HCT116 (cell line): ENCODE measurements around the gene XRN2. TPM values are rescaled to one million over a fixed set of nuclear protein-coding genes. Genes with fewer than 3 reads are reported as not detected.

ENCODE experiments used
- ATAC-seq: fragments of 200-7000 bp; cut with Tn5 transposase; 2 replicates; pipeline ENCODE4 v1.9.1; 2020; ENCODE audit warnings: mild to moderate bottlenecking, moderate library complexity
- BruUV-seq: library from RNA; stranded (reverse); fragments of 400-500 nt; replicated peaks from 2 replicates; lab custom pipeline; 2021; lab: Mats Ljungman, UMichigan
- CTCF ChIA-PET: fragments of 300-600 bp; sonication (Branson Sonifier 250); formaldehyde crosslinking; loops from one replicate; lab custom pipeline; 2021; ENCODE audit warnings: antibody characterized with exemption; lab: Charles Lee
- POLR2A ChIA-PET: fragments of 300-600, 350-600 bp; sonication (Branson Sonifier 250); formaldehyde crosslinking; loops from one replicate; lab custom pipeline; 2021; ENCODE audit warnings: antibody characterized with exemption; lab: Charles Lee
- RAD21 ChIA-PET, 2 experiments: fragments of 300-600 bp; sonication (Branson Sonifier 250); formaldehyde crosslinking; loops; one replicate each; lab custom pipeline; 2023; ENCODE audit warnings: low total read pairs in 2 of 2; ENCODE audit not compliant: uncharacterized antibody in 2 of 2, unreplicated experiment in 2 of 2, low non-redundant PET in 1 of 2; lab: Charles Lee
- DNase-seq: peaks from one replicate; pipeline ENCODE4 v3.0.0-alpha.2; 2010; ENCODE audit warnings: low read depth, low spot score
- H2AFZ ChIP-seq: fragments of 200-600 bp; shearing (Covaris generic), sonication (generic); 2 replicates; pipeline ENCODE4 v1.6.1; 2017; ENCODE audit warnings: low read depth, mixed run types, mixed read lengths, antibody characterized with exemption, low read length; ENCODE audit not compliant: poor library complexity, severe bottlenecking
- H3K27ac ChIP-seq: 2 replicates; pipeline ENCODE4 v1.5.1; 2012; ENCODE audit warnings: low read depth, low read length
- H3K27me3 ChIP-seq: fragments of 200-600 bp; sonication (generic); 2 replicates; pipeline ENCODE4 v1.6.1; 2016; ENCODE audit warnings: mixed run types, low read length, mixed read lengths; ENCODE audit not compliant: insufficient read depth
- H3K36me3 ChIP-seq, 2 experiments: fragments of 200-500 bp in 1 of 2; fragments of 200-600 bp in 1 of 2; sonication (Bioruptor generic) in 1 of 2; sonication (generic) in 1 of 2; 2 replicates each; pipeline versions ENCODE4 v1.5.1 to v1.6.1; 2014 to 2016; ENCODE audit warnings: low read length in 2 of 2, inconsistent platforms in 1 of 2, mixed read lengths in 1 of 2, mixed run types in 1 of 2; ENCODE audit not compliant: insufficient read depth in 2 of 2, control insufficient read depth in 1 of 2
- H3K4me1 ChIP-seq, 2 experiments: fragments of 200-600 bp in 1 of 2; sonication (generic) in 1 of 2; 2 replicates each; pipeline versions ENCODE4 v1.5.1 to v1.6.1; 2012 to 2017; ENCODE audit warnings: low read length in 2 of 2, inconsistent platforms in 1 of 2, mild to moderate bottlenecking in 1 of 2, mixed read lengths in 1 of 2, mixed run types in 1 of 2, moderate library complexity in 1 of 2; ENCODE audit not compliant: insufficient read depth in 2 of 2, control insufficient read depth in 1 of 2
- H3K4me2 ChIP-seq: fragments of 200-600 bp; sonication (generic); 2 replicates; pipeline ENCODE4 v1.6.1; 2017; ENCODE audit warnings: mixed run types, low read length, mixed read lengths
- H3K4me3 ChIP-seq, 2 experiments: fragments of 200-600 bp in 1 of 2; sonication (generic) in 1 of 2; replicated peaks in 1 of 2; 2 replicates each; pipeline ENCODE4 v1.5.1; 2011 to 2016; ENCODE audit warnings: low read length in 2 of 2, control low read depth in 1 of 2, low read depth in 1 of 2, mild to moderate bottlenecking in 1 of 2, mixed read lengths in 1 of 2, mixed run types in 1 of 2
- H3K79me2 ChIP-seq: fragments of 200-600 bp; sonication (generic); 2 replicates; pipeline ENCODE4 v1.6.1; 2017; ENCODE audit warnings: mild to moderate bottlenecking, mixed run types, low read length, moderate library complexity, mixed read lengths; ENCODE audit not compliant: insufficient read depth
- H3K9ac ChIP-seq: fragments of 200-600 bp; sonication (generic); 2 replicates; pipeline ENCODE4 v1.6.1; 2016; ENCODE audit warnings: low read length, mixed read lengths
- H3K9me2 ChIP-seq: fragments of 200-600 bp; sonication (generic), shearing (Covaris generic); 2 replicates; pipeline ENCODE4 v1.6.1; 2017; ENCODE audit warnings: mixed run types, mild to moderate bottlenecking, moderate library complexity; ENCODE audit not compliant: insufficient read depth
- H3K9me3 ChIP-seq, 2 experiments: fragments of 200-500 bp in 1 of 2; fragments of 200-600 bp in 1 of 2; sonication (Bioruptor generic) in 1 of 2; sonication (generic) in 1 of 2; 2 replicates each; pipeline ENCODE4 v1.6.1; 2014 to 2017; ENCODE audit warnings: low read length in 2 of 2, mixed read lengths in 2 of 2, inconsistent platforms in 1 of 2, low read depth in 1 of 2, mild to moderate bottlenecking in 1 of 2, mixed run types in 1 of 2, moderate library complexity in 1 of 2; ENCODE audit not compliant: control insufficient read depth in 1 of 2, insufficient read depth in 1 of 2
- H4K20me1 ChIP-seq: fragments of 200-600 bp; sonication (generic), shearing (Covaris generic); 2 replicates; pipeline ENCODE4 v1.6.1; 2017; ENCODE audit warnings: mixed run types, mild to moderate bottlenecking, moderate library complexity; ENCODE audit not compliant: insufficient read depth
- CBX3 ChIP-seq: IDR thresholded peaks from 2 replicates; pipeline ENCODE4 v1.6.1; 2012; ENCODE audit warnings: low read depth
- CEBPB ChIP-seq: IDR thresholded peaks from 2 replicates; pipeline ENCODE4 v1.6.1; 2012; ENCODE audit warnings: low read depth
- EZH2 ChIP-seq: fragments of 200-600 bp; sonication (generic); IDR thresholded peaks from 2 replicates; pipeline ENCODE4 v1.6.1; 2017; ENCODE audit warnings: antibody characterized with exemption, mixed run types
- EZH2phosphoT487 ChIP-seq: fragments of 200-600 bp; IDR thresholded peaks from 2 replicates; pipeline ENCODE4 v1.6.1; 2018; ENCODE audit warnings: antibody characterized with exemption, borderline replicate concordance
- FOSL1 ChIP-seq: IDR thresholded peaks from 2 replicates; pipeline ENCODE4 v1.6.1; 2012; ENCODE audit warnings: low read depth
- JUND ChIP-seq: IDR thresholded peaks from 2 replicates; pipeline ENCODE4 v1.6.1; 2012
- MAX ChIP-seq: IDR thresholded peaks from 2 replicates; pipeline ENCODE4 v1.6.1; 2012
- POLR2AphosphoS5 ChIP-seq: IDR thresholded peaks from 2 replicates; pipeline ENCODE4 v1.6.1; 2011; ENCODE audit warnings: mild to moderate bottlenecking, low read depth, low read length, moderate library complexity
- SIN3A ChIP-seq: IDR thresholded peaks from 2 replicates; pipeline ENCODE4 v1.6.1; 2012; ENCODE audit warnings: low read depth
- TCF7L2 ChIP-seq: IDR thresholded peaks from 2 replicates; pipeline ENCODE4 v1.7.0; 2011; ENCODE audit warnings: borderline replicate concordance, inconsistent platforms; ENCODE audit not compliant: insufficient read depth, insufficient read length; ENCODE audit errors: extremely low read depth
- YY1 ChIP-seq: IDR thresholded peaks from 2 replicates; pipeline ENCODE4 v1.6.1; 2011; ENCODE audit warnings: low read length, low read depth, moderate library complexity, mild to moderate bottlenecking; ENCODE audit not compliant: insufficient replicate concordance; ENCODE audit errors: extremely low read depth
- ZNF274 ChIP-seq: fragments of 200-500 bp; sonication (Bioruptor generic); IDR thresholded peaks from 2 replicates; pipeline ENCODE4 v1.6.1; 2014; ENCODE audit warnings: mild to moderate bottlenecking, low read depth, low read length, inconsistent platforms
- intact Hi-C: fragments of 100-400 bp; cut with micrococcal nuclease; formaldehyde crosslinking; loops from 2 replicates; pipeline ENCODE4 v1.10.0; 2022
- total RNA-seq: library from RNA; stranded (reverse); gene quantifications from one replicate; pipeline ENCODE4 v1.2.1, GENCODE V29; 2021; ENCODE audit not compliant: unreplicated experiment
- TF ChIP-seq, protein P1 (sequence below): IDR thresholded peaks from 2 replicates; pipeline ENCODE4 v1.6.1; 2011; ENCODE audit warnings: mild to moderate bottlenecking, low read length, moderate library complexity; ENCODE audit not compliant: insufficient replicate concordance; ENCODE audit errors: extremely low read depth

The XRN2 gene
- total RNA-seq, 1 experiment from 2014 or later, result 101 TPM

DNA sequence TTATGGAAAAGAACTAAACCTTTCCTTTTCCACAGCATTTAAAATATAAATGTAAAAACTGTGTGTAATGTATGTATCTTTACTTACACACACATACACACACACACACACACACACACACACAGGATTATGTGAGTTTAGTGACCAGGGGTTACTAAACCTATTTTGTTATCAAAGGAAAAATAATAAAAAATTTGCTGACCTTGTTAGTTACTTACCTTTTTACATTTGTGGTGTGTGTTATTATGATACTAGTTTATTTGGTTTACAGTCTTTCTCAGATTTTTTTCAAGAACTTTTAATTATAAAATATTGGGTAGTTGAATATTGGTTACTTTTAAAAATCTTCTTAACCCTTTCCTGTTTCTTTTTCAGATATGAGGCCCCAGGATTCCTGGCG, 78.5 kb downstream of the XRN2 start:
- RAD21 ChIA-PET, result no interaction called here
- no peak for ATAC-seq
- H3K27ac ChIP-seq, result no peak overlapping the region
- no peaks in the 10 kb centered on the region for H3K9me3 ChIP-seq
- H3K4me2 ChIP-seq, result no peak overlapping the region
- H2AFZ ChIP-seq, result no peak overlapping the region
- no peaks in the 10 kb centered on the region for H3K9me2 ChIP-seq
- H3K79me2 ChIP-seq, result peaks cover 47% of the 10 kb centered on the region
- H3K4me1 ChIP-seq, result no peaks in the 10 kb centered on the region
- H4K20me1 ChIP-seq, result peaks cover 5% of the 10 kb centered on the region; the same call in 1 of the 2 replicates
- no peak overlapping the region for H3K9ac ChIP-seq
- no TSS peak for BruUV-seq
- H3K27me3 ChIP-seq, result no peaks in the 10 kb centered on the region
- CTCF ChIA-PET, result no interaction called here
- H3K36me3 ChIP-seq, result peaks cover 14 to 28% of the 10 kb centered on the region in 2 experiments; a peak in 3 of 4 replicates
- H3K4me3 ChIP-seq, result no peak overlapping the region
- intact Hi-C loops, result no loop called here
- no peak for DNase-seq
- TF ChIP-seq FOSL1 (no peak), MAX (no peak), EZH2 (no peak), POLR2AphosphoS5 (no peak), SIN3A (no peak), JUND (no peak), EZH2phosphoT487 (no peak), YY1 (no peak), CEBPB (no peak), ZNF274 (no peak), TCF7L2 (no peak), CBX3 (no peak)
- TF ChIP-seq, protein P1, sequence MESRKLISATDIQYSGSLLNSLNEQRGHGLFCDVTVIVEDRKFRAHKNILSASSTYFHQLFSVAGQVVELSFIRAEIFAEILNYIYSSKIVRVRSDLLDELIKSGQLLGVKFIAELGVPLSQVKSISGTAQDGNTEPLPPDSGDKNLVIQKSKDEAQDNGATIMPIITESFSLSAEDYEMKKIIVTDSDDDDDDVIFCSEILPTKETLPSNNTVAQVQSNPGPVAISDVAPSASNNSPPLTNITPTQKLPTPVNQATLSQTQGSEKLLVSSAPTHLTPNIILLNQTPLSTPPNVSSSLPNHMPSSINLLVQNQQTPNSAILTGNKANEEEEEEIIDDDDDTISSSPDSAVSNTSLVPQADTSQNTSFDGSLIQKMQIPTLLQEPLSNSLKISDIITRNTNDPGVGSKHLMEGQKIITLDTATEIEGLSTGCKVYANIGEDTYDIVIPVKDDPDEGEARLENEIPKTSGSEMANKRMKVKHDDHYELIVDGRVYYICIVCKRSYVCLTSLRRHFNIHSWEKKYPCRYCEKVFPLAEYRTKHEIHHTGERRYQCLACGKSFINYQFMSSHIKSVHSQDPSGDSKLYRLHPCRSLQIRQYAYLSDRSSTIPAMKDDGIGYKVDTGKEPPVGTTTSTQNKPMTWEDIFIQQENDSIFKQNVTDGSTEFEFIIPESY, result no peak
- TF ChIP-seq, all 23 proteins: peak for 0
- POLR2A ChIA-PET, result no interaction called here
